GM23338 (cell line): Measurements from ENCODE around the gene ARL4D. TPM values are rescaled to one million over a fixed set of nuclear protein-coding genes. Genes with fewer than 3 reads are reported as not detected.

Experiments
- ATAC-seq: fragments of 200-7000 bp; cut with Tn5 transposase; 3 replicates; pipeline ENCODE4 v1.9.1; 2020
- DNase-seq: peaks from one replicate; pipeline ENCODE4 v3.0.0-alpha.2; 2015; ENCODE audit warnings: low spot score
- H2AFZ ChIP-seq: fragments of 200-600 bp; sonication (generic); 2 replicates; pipeline ENCODE4 v1.8.0; 2016; ENCODE audit warnings: antibody characterized with exemption, mild to moderate bottlenecking, moderate library complexity
- H3F3A ChIP-seq: fragments of 200-600 bp; sonication (generic); replicated peaks from 2 replicates; pipeline ENCODE4 v1.8.0; 2017; ENCODE audit warnings: antibody characterized with exemption, mixed run types, low read depth
- H3K27ac ChIP-seq: fragments of 200-600 bp; sonication (generic); 2 replicates; pipeline ENCODE4 v1.6.1; 2016; ENCODE audit warnings: low read depth
- H3K27me3 ChIP-seq: fragments of 200-600 bp; sonication (generic); 2 replicates; pipeline ENCODE4 v1.8.0; 2016; ENCODE audit warnings: mild to moderate bottlenecking, mixed run types, moderate library complexity; ENCODE audit not compliant: insufficient read depth
- H3K36me3 ChIP-seq: fragments of 200-600 bp; sonication (generic); 2 replicates; pipeline ENCODE4 v1.8.0; 2016; ENCODE audit warnings: mild to moderate bottlenecking; ENCODE audit not compliant: insufficient read depth
- H3K4me1 ChIP-seq: fragments of 200-600 bp; sonication (generic); 2 replicates; pipeline ENCODE4 v1.8.0; 2016; ENCODE audit warnings: mild to moderate bottlenecking, moderate library complexity; ENCODE audit not compliant: insufficient read depth
- H3K4me2 ChIP-seq: fragments of 200-600 bp; sonication (generic); 2 replicates; pipeline ENCODE4 v1.7.1; 2017; ENCODE audit warnings: mixed run types
- H3K4me3 ChIP-seq: fragments of 200-600 bp; sonication (generic); 2 replicates; pipeline ENCODE4 v1.6.1; 2016; ENCODE audit warnings: mixed run types
- H3K79me2 ChIP-seq: fragments of 200-600 bp; sonication (generic); replicated peaks from 2 replicates; pipeline ENCODE4 v1.8.0; 2017; ENCODE audit warnings: mild to moderate bottlenecking; ENCODE audit not compliant: insufficient read depth
- H3K9me2 ChIP-seq: fragments of 200-600 bp; sonication (generic); 2 replicates; pipeline ENCODE4 v1.8.0; 2017; ENCODE audit not compliant: insufficient read depth
- H4K20me1 ChIP-seq: fragments of 200-600 bp; sonication (generic); replicated peaks from 2 replicates; pipeline ENCODE4 v1.8.0; 2017; ENCODE audit warnings: mild to moderate bottlenecking; ENCODE audit not compliant: insufficient read depth
- H3K27ac Mint-ChIP-seq: 2 replicates; pipeline ENCODE4 v1.8.0; 2020; ENCODE audit warnings: inconsistent platforms, mild to moderate bottlenecking, moderate library complexity, mixed read lengths
- H3K27me3 Mint-ChIP-seq: 3 replicates; pipeline ENCODE4 v1.8.0; 2022; ENCODE audit warnings: low read depth, mild to moderate bottlenecking, moderate library complexity, mixed read lengths, inconsistent platforms; ENCODE audit not compliant: insufficient read depth, poor library complexity
- H3K36me3 Mint-ChIP-seq: 3 replicates; pipeline ENCODE4 v1.8.0; 2021; ENCODE audit warnings: low read depth, mild to moderate bottlenecking, inconsistent platforms, moderate library complexity, mixed read lengths
- H3K4me1 Mint-ChIP-seq: 3 replicates; pipeline ENCODE4 v1.8.0; 2020; ENCODE audit warnings: mild to moderate bottlenecking, inconsistent platforms, mixed read lengths
- H3K4me3 Mint-ChIP-seq: 3 replicates; pipeline ENCODE4 v1.8.0; 2021; ENCODE audit warnings: moderate library complexity, mild to moderate bottlenecking, inconsistent platforms, mixed read lengths
- H3K9me3 Mint-ChIP-seq: 3 replicates; pipeline ENCODE4 v1.8.0; 2020; ENCODE audit warnings: moderate library complexity, mild to moderate bottlenecking, inconsistent platforms, mixed read lengths
- CREB1 ChIP-seq: fragments of 250-450 bp; sonication (Bioruptor Pico); IDR thresholded peaks from 2 replicates; pipeline ENCODE4 v1.5.0; 2020; ENCODE audit warnings: low read depth, mild to moderate bottlenecking, moderate library complexity
- CTCF ChIP-seq, 2 experiments: fragments of 200-600 bp in 1 of 2; sonication (generic) in 1 of 2; conservative IDR thresholded peaks; 2 replicates each; pipeline versions ENCODE4 v1.5.1 to v1.6.1; 2016 to 2017; ENCODE audit warnings: antibody characterized with exemption in 2 of 2, low read depth in 2 of 2, mild to moderate bottlenecking in 2 of 2, moderate library complexity in 1 of 2
- ETS1 ChIP-seq: IDR thresholded peaks from 2 replicates; pipeline ENCODE4 v1.6.1; 2016; ENCODE audit warnings: antibody characterized with exemption
- EZH2 ChIP-seq: fragments of 200-600 bp; sonication (generic); IDR thresholded peaks from one replicate; pipeline ENCODE4 v1.8.0; 2017; ENCODE audit warnings: antibody characterized with exemption, mild to moderate bottlenecking, low read depth; ENCODE audit not compliant: unreplicated experiment
- EZH2phosphoT487 ChIP-seq: fragments of 200-600 bp; sonication (generic); IDR thresholded peaks from one replicate; pipeline ENCODE4 v1.8.1; 2018; ENCODE audit warnings: antibody characterized with exemption; ENCODE audit not compliant: unreplicated experiment
- JUNB ChIP-seq: IDR thresholded peaks from one replicate; pipeline ENCODE4 v1.6.1; 2016; ENCODE audit warnings: antibody characterized with exemption; ENCODE audit not compliant: unreplicated experiment
- NANOG ChIP-seq: IDR thresholded peaks from 2 replicates; pipeline ENCODE4 v1.6.1; 2016; ENCODE audit warnings: antibody characterized with exemption, borderline replicate concordance
- POLR2AphosphoS5 ChIP-seq: IDR thresholded peaks from 2 replicates; pipeline ENCODE4 v1.6.1; 2016; ENCODE audit warnings: antibody characterized with exemption, low read depth
- REST ChIP-seq: IDR thresholded peaks from one replicate; pipeline ENCODE4 v1.6.1; 2018; ENCODE audit warnings: antibody characterized with exemption; ENCODE audit not compliant: unreplicated experiment
- STAT1 ChIP-seq: IDR thresholded peaks from one replicate; pipeline ENCODE4 v1.6.1; 2016; ENCODE audit warnings: antibody characterized with exemption; ENCODE audit not compliant: unreplicated experiment
- ZNF114 ChIP-seq: fragments of 250-450 bp; sonication (Bioruptor Pico); IDR thresholded peaks from 2 replicates; pipeline ENCODE4 v1.5.0; 2020; ENCODE audit warnings: mild to moderate bottlenecking, moderate library complexity
- ZNF331 ChIP-seq: fragments of 250-450 bp; sonication (Bioruptor Pico); IDR thresholded peaks from 2 replicates; pipeline ENCODE4 v1.5.0; 2020; ENCODE audit warnings: low read depth, mild to moderate bottlenecking, moderate library complexity
- ZNF462 ChIP-seq: fragments of 250-450 bp; sonication (Bioruptor Pico); IDR thresholded peaks from 2 replicates; pipeline ENCODE4 v1.5.0; 2020; ENCODE audit warnings: mild to moderate bottlenecking, moderate library complexity
- polyA plus RNA-seq: library from polyadenylated mRNA; unstranded; fragments of >200 nt; fragmentation: Nextera tagmentation; extraction: Ambion mirVana; gene quantifications from 2 replicates; pipeline ENCODE4 v1.2.1, GENCODE V29; 2016
- total RNA-seq: library from RNA; depleted of rRNA; stranded (reverse); fragments of >200 nt; shearing (Covaris generic); gene quantifications from 2 replicates; pipeline ENCODE4 v1.2.3, GENCODE V29; 2014

The ARL4D gene
- total and polyA plus RNA-seq, 2 experiments from 2014 or later = 8.7 to 9.5 TPM

- Mint-ChIP-seq H3K4me3 (no peak overlapping the region), H3K27ac (no peak overlapping the region), H3K4me1 (peaks cover 17% of the 10 kb centered on the region), H3K9me3 (no peaks in the 10 kb centered on the region), H3K27me3 (peaks cover 10% of the 10 kb centered on the region), H3K36me3 (peaks cover 4% of the 10 kb centered on the region; the same call in 2 of the 3 replicates)
- Histone ChIP-seq H3K79me2 (no peaks in the 10 kb centered on the region), H3K9me2 (no peaks in the 10 kb centered on the region), H3K4me1 (no peaks in the 10 kb centered on the region; the same call in 1 of the 2 replicates), H3F3A (no peaks in the 10 kb centered on the region), H3K27ac (no peak overlapping the region), H2AFZ (no peak overlapping the region), H3K4me3 (no peak overlapping the region), H3K36me3 (no peaks in the 10 kb centered on the region), H3K27me3 (no peaks in the 10 kb centered on the region), H3K4me2 (no peak overlapping the region), H4K20me1 (0 out of 2 replicates have a peak, but pooled peaks cover 4% of the 10 kb centered on the region)
- DNase-seq (no peak), ATAC-seq (no peak)
- TF ChIP-seq EZH2 (no peak), ZNF114 (CRISPR knock-in tag) (no peak), JUNB (no peak), REST (no peak), ZNF462 (no peak), POLR2AphosphoS5 (no peak), NANOG (no peak), ETS1 (no peak), CREB1 (CRISPR knock-in tag) (no peak), STAT1 (no peak), CTCF (conservative IDR thresholded peaks at IDR 0.05; ENCODE audit: low read depth in 2 of 2) (no peak), EZH2phosphoT487 (no peak), ZNF331 (CRISPR knock-in tag) (no peak)
These were observed 5.1 kb downstream of the ARL4D start for GRCh38 chr17:43403846-43404245.
